Germinal center (tissue), 1 donor: ENCODE results near the gene MIPEP.

ENCODE experiments used
- DNase-seq: peaks from one replicate; pipeline ENCODE4 v3.0.0; 2012; ENCODE audit warnings: mixed read lengths, low spot score

MIPEP gene

GRCh38 chr13:23810685-23811240 is 78.4 kb downstream of the MIPEP start:
- peak; percentile 17 for DNase-seq

- no peak for DNase-seq
Measured at GRCh38 chr13:23808803-23809202, 80.4 kb downstream of the MIPEP start.

- DNase-seq: no peak
Measured at GRCh38 chr13:23806874-23807526, 82.2 kb downstream of the MIPEP start.

- DNase-seq: no peak
Measured at GRCh38 chr13:23805821-23806220, 83.4 kb downstream of the MIPEP start.

GRCh38 chr13:23805122-23805521 is 84.1 kb downstream of the MIPEP start:
- DNase-seq: no peak

GRCh38 chr13:23804166-23804565 is 85.0 kb downstream of the MIPEP start:
- DNase-seq: no peak

- no peak for DNase-seq
Measured at GRCh38 chr13:23801141-23801540, 88.1 kb downstream of the MIPEP start.

- DNase-seq: no peak
Measured at GRCh38 chr13:23799945-23800344, 89.3 kb downstream of the MIPEP start.

GRCh38 chr13:23797276-23797903 is 91.8 kb downstream of the MIPEP start:
- no peak for DNase-seq

GRCh38 chr13:23796551-23796950 is 92.6 kb downstream of the MIPEP start:
- DNase-seq: no peak

- no peak for DNase-seq
Measured at GRCh38 chr13:23794267-23795161, 94.7 kb downstream of the MIPEP start.

GRCh38 chr13:23793711-23794110 is 95.5 kb downstream of the MIPEP start:
- no peak for DNase-seq

GRCh38 chr13:23792680-23793079 is 96.5 kb downstream of the MIPEP start:
- no peak for DNase-seq

GRCh38 chr13:23790577-23791170 is 98.5 kb downstream of the MIPEP start:
- DNase-seq: no peak

- no peak for DNase-seq
Measured at GRCh38 chr13:23789576-23790346, 99.4 kb downstream of the MIPEP start.

GRCh38 chr13:23788459-23788858 is 100.7 kb downstream of the MIPEP start:
- DNase-seq: no peak

- DNase-seq: no peak
Measured at GRCh38 chr13:23787464-23787863, 101.7 kb downstream of the MIPEP start.

GRCh38 chr13:23786607-23787006 is 102.6 kb downstream of the MIPEP start:
- no peak for DNase-seq

- DNase-seq: no peak
Measured at GRCh38 chr13:23778879-23779278, 110.3 kb downstream of the MIPEP start.

GRCh38 chr13:23778002-23778652 is 111.1 kb downstream of the MIPEP start:
- no peak for DNase-seq

GRCh38 chr13:23777575-23777870 is 111.7 kb downstream of the MIPEP start:
- no peak for DNase-seq
